K562 (cell line): ENCODE data around the gene COQ3. TPM values are rescaled to one million over a fixed set of nuclear protein-coding genes. Genes with fewer than 3 reads are reported as not detected.

Source experiments
- ATAC-seq: fragments of 200-7000 bp; cut with Tn5 transposase; 3 replicates; pipeline ENCODE4 v1.9.1; 2020; ENCODE audit warnings: moderate library complexity
- BruUV-seq: library from RNA; stranded (reverse); fragments of 400-500 nt; replicated peaks from 2 replicates; lab custom pipeline; 2021; lab: Mats Ljungman, UMichigan
- CTCF ChIA-PET: fragments of 300-600 bp; formaldehyde crosslinking; extraction: SDS; loops from one replicate; lab custom pipeline; 2021; ENCODE audit warnings: low intra/inter-chr PET ratio; lab: Yijun Ruan, JAX
- POLR2A ChIA-PET: fragments of 300-600, 350-650 bp; sonication (Branson Sonifier 250); formaldehyde crosslinking; extraction: SDS; loops from one replicate; lab custom pipeline; 2021; ENCODE audit warnings: antibody characterized with exemption, inconsistent platforms; lab: Yijun Ruan, JAX
- DNase-seq, 4 experiments: peaks; one replicate each; pipeline versions ENCODE4 v3.0.0 to v3.0.0-alpha.2; 2011 to 2018; ENCODE audit warnings: low spot score in 3 of 4, mixed read lengths in 3 of 4; ENCODE audit errors: extremely low read depth in 1 of 4
- FAIRE-seq: peaks from 2 replicates; lab custom pipeline; 2011; peaks lifted over from hg19 to GRCh38; lab: Jason Lieb, UNC
- H2AFZ ChIP-seq: 2 replicates; pipeline ENCODE4 v1.6.0; 2011; ENCODE audit warnings: low read depth, low read length, control low read depth, inconsistent platforms
- H3K27ac ChIP-seq: fragments of 200-600 bp; 3 replicates; pipeline ENCODE4 v1.8.0; 2011; ENCODE audit warnings: low read depth, mild to moderate bottlenecking, control low read depth, inconsistent platforms, low read length, moderate library complexity, mixed read lengths; ENCODE audit errors: extremely low read depth
- H3K27me3 ChIP-seq, 2 experiments: fragments of 300-600 bp in 1 of 2; 2 replicates in 1 of 2; 3 replicates in 1 of 2; pipeline versions ENCODE4 v1.6.0 to v1.8.0; 2011; ENCODE audit warnings: inconsistent platforms in 2 of 2, low read length in 2 of 2, mild to moderate bottlenecking in 1 of 2, mixed read lengths in 1 of 2, moderate library complexity in 1 of 2; ENCODE audit not compliant: control insufficient read depth in 2 of 2, insufficient read depth in 2 of 2
- H3K36me3 ChIP-seq: fragments of 300-600 bp; 3 replicates; pipeline ENCODE4 v1.8.0; 2011; ENCODE audit warnings: mild to moderate bottlenecking, low read length, inconsistent platforms; ENCODE audit not compliant: control insufficient read depth, insufficient read depth
- H3K4me1 ChIP-seq, 2 experiments: fragments of 200-600 bp in 1 of 2; replicated peaks in 1 of 2; 2 replicates in 1 of 2; 3 replicates in 1 of 2; pipeline versions ENCODE4 v1.5.1 to v1.8.0; 2011; ENCODE audit warnings: inconsistent platforms in 2 of 2, low read length in 2 of 2, mild to moderate bottlenecking in 1 of 2, mixed read lengths in 1 of 2, moderate library complexity in 1 of 2; ENCODE audit not compliant: control insufficient read depth in 2 of 2, insufficient read depth in 2 of 2
- H3K4me2 ChIP-seq: 2 replicates; pipeline ENCODE4 v1.6.1; 2011; ENCODE audit warnings: low read length, control low read depth, inconsistent platforms, mixed read lengths; ENCODE audit not compliant: insufficient read depth
- H3K4me3 ChIP-seq: fragments of 200-600 bp; sonication (generic), shearing (Covaris generic); 2 replicates; pipeline ENCODE4 v1.5.1; 2016; ENCODE audit warnings: control low read depth, inconsistent platforms
- H3K79me2 ChIP-seq: fragments of 200-600 bp; 3 replicates; pipeline ENCODE4 v1.8.0; 2011; ENCODE audit warnings: low read length, inconsistent platforms; ENCODE audit not compliant: control insufficient read depth, insufficient read depth
- H3K9ac ChIP-seq, 2 experiments: 2 replicates each; pipeline versions ENCODE4 v1.6.0 to v1.6.1; 2011; ENCODE audit warnings: low read depth in 2 of 2, low read length in 2 of 2, control low read depth in 1 of 2, inconsistent platforms in 1 of 2, mild to moderate bottlenecking in 1 of 2, mixed read lengths in 1 of 2; ENCODE audit not compliant: insufficient read depth in 1 of 2
- H3K9me1 ChIP-seq: one replicate; pipeline ENCODE4 v1.6.0; 2011; ENCODE audit warnings: inconsistent platforms, mild to moderate bottlenecking, low read length, moderate library complexity; ENCODE audit not compliant: control insufficient read depth, insufficient read depth
- H3K9me3 ChIP-seq: replicated peaks from 2 replicates; pipeline ENCODE4 v1.5.1; 2011; ENCODE audit warnings: low read depth, low read length, inconsistent platforms; ENCODE audit not compliant: control insufficient read depth, insufficient read depth
- H4K20me1 ChIP-seq: replicated peaks from 2 replicates; pipeline ENCODE4 v1.6.1; 2011; ENCODE audit warnings: low read length, inconsistent platforms, mixed read lengths; ENCODE audit not compliant: control insufficient read depth, insufficient read depth
- ATF1 ChIP-seq, 2 experiments: fragments of 450-650 bp in 1 of 2; IDR thresholded peaks; 2 replicates each; pipeline ENCODE4 v1.6.1; 2016; ENCODE audit warnings: missing compliant biosample characterization in 1 of 2, missing genetic modification characterization in 1 of 2
- MCM2 ChIP-seq: fragments of 450-650 bp; IDR thresholded peaks from 2 replicates; pipeline ENCODE4 v1.6.1; 2017; ENCODE audit warnings: low read depth, mild to moderate bottlenecking
- MIER1 ChIP-seq: fragments of 450-650 bp; IDR thresholded peaks from 2 replicates; pipeline ENCODE4 v1.6.1; 2016; ENCODE audit warnings: antibody characterized with exemption, mild to moderate bottlenecking, low read depth
- NR2F6 ChIP-seq: fragments of 450-650 bp; formaldehyde crosslinking; IDR thresholded peaks from 2 replicates; pipeline ENCODE4 v1.4.0; 2020; ENCODE audit warnings: mild to moderate bottlenecking
- PML ChIP-seq: IDR thresholded peaks from 2 replicates; pipeline ENCODE4 v1.6.1; 2012; ENCODE audit warnings: low read length, inconsistent platforms
- SMC3 ChIP-seq: conservative IDR thresholded peaks from 2 replicates; pipeline ENCODE4 v1.6.1; 2011; ENCODE audit warnings: low read depth, low read length, improper control_type of control experiment; ENCODE audit not compliant: insufficient read depth
- XRCC3 ChIP-seq: fragments of 450-650 bp; IDR thresholded peaks from 2 replicates; pipeline ENCODE4 v1.6.1; 2017; ENCODE audit warnings: mild to moderate bottlenecking, moderate library complexity
- ZNF174 ChIP-seq: fragments of 250-450 bp; sonication (Bioruptor Pico); IDR thresholded peaks from 2 replicates; pipeline ENCODE4 v1.4.0; 2020; ENCODE audit warnings: mild to moderate bottlenecking
- ZNF274 ChIP-seq: IDR thresholded peaks from 2 replicates; pipeline ENCODE4 v1.6.1; 2011; ENCODE audit warnings: low read depth, mild to moderate bottlenecking, low read length, moderate library complexity, borderline replicate concordance
- ZNF324 ChIP-seq: fragments of 250-450 bp; sonication (Bioruptor Pico); IDR thresholded peaks from 2 replicates; pipeline ENCODE4 v1.4.0; 2020; ENCODE audit warnings: mild to moderate bottlenecking
- WGBS: fragments of 100-300 bp; shearing (Covaris generic); methylation state at CpG from one replicate; pipeline ENCODE4 v1.1.6; 2016; ENCODE audit warnings: low coverage, mixed read lengths; ENCODE audit not compliant: insufficient coverage; ENCODE audit errors: missing lambda C conversion rate; 5-methylcytosine and 5-hydroxymethylcytosine counted together
- in situ Hi-C: fragments of 300-500 bp; cut with MboI; formaldehyde crosslinking; loops from 4 replicates; pipeline ENCODE4 v1.15.0; 2018; ENCODE audit warnings: inconsistent platforms, mixed read lengths
- intact Hi-C: fragments of 100-400 bp; cut with micrococcal nuclease; formaldehyde crosslinking; loops from 2 replicates; pipeline ENCODE4 v1.14.2; 2022
- polyA plus RNA-seq, 8 experiments: library from polyadenylated mRNA; depleted of rRNA in 4 of 8; stranded (reverse) in 5 of 8; unstranded in 3 of 8; fragments of >200 nt; fragmentation: Nextera tagmentation in 2 of 8; fragmentation: Illumina TruSeq in 1 of 8; extraction: Ambion mirVana in 2 of 8; extraction: Trizol in 1 of 8; gene quantifications; 2 replicates each; pipeline versions ENCODE4 v1.2.1 to v1.2.3, GENCODE V29; 2011 to 2014; ENCODE audit warnings: inconsistent platforms in 1 of 8, missing spikeins in 1 of 8
- total RNA-seq, 7 experiments: library from RNA; depleted of rRNA in 6 of 7; stranded (reverse); fragments of >200 nt in 6 of 7; fragmentation: Illumina TruSeq in 2 of 7; extraction: Trizol in 2 of 7; gene quantifications; 2 replicates each; pipeline versions ENCODE4 v1.2.1 to v1.2.3, GENCODE V29; 2011 to 2021; ENCODE audit warnings: low replicate concordance in 1 of 7
- TF ChIP-seq, protein P1 (sequence below): fragments of 250-450 bp; sonication (Bioruptor Pico); IDR thresholded peaks from 2 replicates; pipeline ENCODE4 v1.4.0; 2020; ENCODE audit warnings: borderline replicate concordance
- TF ChIP-seq, protein P2 (sequence below): fragments of 250-450 bp; sonication (Bioruptor Pico); IDR thresholded peaks from 2 replicates; pipeline ENCODE4 v1.8.0; 2022; ENCODE audit warnings: inconsistent platforms, mild to moderate bottlenecking, moderate library complexity, borderline replicate concordance
- TF ChIP-seq, protein P3 (sequence below): fragments of 450-650 bp; IDR thresholded peaks from 2 replicates; pipeline ENCODE4 v1.6.1; 2016; ENCODE audit warnings: low read depth

The COQ3 gene
- total and polyA plus RNA-seq, 9 of the 15 experiments (the other 6 are each of a cell fraction or from before 2014, with no cell fraction given), result 16.9 to 137 (median 33.9) TPM

DNA sequence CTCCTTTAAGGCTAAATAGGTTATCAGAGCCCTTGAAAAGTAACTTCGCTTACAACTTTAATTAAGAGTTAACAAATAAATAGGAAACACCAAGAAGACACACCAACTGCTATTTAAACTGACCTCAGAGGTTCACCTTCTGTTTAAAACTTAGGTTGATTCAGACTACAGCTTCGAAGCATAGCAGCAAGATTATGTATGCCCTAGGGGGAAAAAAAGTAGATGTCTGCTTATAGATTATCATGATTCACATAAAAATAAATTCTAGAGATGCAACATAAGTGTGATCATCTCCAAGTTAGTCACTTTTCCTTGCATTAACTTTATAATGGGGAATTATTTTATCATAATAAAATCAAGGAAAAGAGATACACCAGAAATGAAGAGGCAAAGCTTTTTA is 22.2 kb upstream of the COQ3 start:
- Histone ChIP-seq H3K27ac (no peak overlapping the region), H2AFZ (no peak overlapping the region), H3K36me3 (peaks cover 62% of the 10 kb centered on the region), H4K20me1 (peaks cover 1% of the 10 kb centered on the region; the same call in 1 of the 2 replicates), H3K4me2 (no peak overlapping the region), H3K4me3 (no peak overlapping the region), H3K9ac (no peak overlapping the region), H3K9me3 (no peaks in the 10 kb centered on the region), H3K79me2 (peaks cover 95% of the 10 kb centered on the region), H3K4me1 (0 out of 5 replicates have a peak, but pooled peaks cover 0 to under 1% of the 10 kb centered on the region in 2 experiments), H3K27me3 (no peaks in the 10 kb centered on the region), H3K9me1 (peaks cover 1% of the 10 kb centered on the region)
- ChIA-PET CTCF (no interaction called here), POLR2A (interaction anchor here (0.6 to 2.1 kb wide), 4 partner anchors 10 to 25 kb away, joined by 3 to 6 read pairs (median 4); partner anchors contain the start of gene COQ3)
- in situ Hi-C loops (no loop called here), intact Hi-C loops (no loop called here)
- no peak for ATAC-seq
- no TSS peak for BruUV-seq
- no peak for DNase-seq
- no peak for FAIRE-seq
- 86% methylated on average over 2 of the region's 2 CpGs for WGBS
- TF ChIP-seq, protein P1, sequence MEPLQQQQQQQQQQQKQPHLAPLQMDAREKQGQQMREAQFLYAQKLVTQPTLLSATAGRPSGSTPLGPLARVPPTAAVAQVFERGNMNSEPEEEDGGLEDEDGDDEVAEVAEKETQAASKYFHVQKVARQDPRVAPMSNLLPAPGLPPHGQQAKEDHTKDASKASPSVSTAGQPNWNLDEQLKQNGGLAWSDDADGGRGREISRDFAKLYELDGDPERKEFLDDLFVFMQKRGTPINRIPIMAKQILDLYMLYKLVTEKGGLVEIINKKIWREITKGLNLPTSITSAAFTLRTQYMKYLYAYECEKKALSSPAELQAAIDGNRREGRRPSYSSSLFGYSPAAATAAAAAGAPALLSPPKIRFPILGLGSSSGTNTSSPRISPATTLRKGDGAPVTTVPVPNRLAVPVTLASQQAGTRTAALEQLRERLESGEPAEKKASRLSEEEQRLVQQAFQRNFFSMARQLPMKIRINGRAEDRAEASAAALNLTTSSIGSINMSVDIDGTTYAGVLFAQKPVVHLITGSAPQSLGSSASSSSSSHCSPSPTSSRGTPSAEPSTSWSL (CRISPR knock-in tag), result no peak
- TF ChIP-seq, protein P2, sequence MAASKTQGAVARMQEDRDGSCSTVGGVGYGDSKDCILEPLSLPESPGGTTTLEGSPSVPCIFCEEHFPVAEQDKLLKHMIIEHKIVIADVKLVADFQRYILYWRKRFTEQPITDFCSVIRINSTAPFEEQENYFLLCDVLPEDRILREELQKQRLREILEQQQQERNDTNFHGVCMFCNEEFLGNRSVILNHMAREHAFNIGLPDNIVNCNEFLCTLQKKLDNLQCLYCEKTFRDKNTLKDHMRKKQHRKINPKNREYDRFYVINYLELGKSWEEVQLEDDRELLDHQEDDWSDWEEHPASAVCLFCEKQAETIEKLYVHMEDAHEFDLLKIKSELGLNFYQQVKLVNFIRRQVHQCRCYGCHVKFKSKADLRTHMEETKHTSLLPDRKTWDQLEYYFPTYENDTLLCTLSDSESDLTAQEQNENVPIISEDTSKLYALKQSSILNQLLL (CRISPR knock-in tag), result no peak
- TF ChIP-seq, protein P3, sequence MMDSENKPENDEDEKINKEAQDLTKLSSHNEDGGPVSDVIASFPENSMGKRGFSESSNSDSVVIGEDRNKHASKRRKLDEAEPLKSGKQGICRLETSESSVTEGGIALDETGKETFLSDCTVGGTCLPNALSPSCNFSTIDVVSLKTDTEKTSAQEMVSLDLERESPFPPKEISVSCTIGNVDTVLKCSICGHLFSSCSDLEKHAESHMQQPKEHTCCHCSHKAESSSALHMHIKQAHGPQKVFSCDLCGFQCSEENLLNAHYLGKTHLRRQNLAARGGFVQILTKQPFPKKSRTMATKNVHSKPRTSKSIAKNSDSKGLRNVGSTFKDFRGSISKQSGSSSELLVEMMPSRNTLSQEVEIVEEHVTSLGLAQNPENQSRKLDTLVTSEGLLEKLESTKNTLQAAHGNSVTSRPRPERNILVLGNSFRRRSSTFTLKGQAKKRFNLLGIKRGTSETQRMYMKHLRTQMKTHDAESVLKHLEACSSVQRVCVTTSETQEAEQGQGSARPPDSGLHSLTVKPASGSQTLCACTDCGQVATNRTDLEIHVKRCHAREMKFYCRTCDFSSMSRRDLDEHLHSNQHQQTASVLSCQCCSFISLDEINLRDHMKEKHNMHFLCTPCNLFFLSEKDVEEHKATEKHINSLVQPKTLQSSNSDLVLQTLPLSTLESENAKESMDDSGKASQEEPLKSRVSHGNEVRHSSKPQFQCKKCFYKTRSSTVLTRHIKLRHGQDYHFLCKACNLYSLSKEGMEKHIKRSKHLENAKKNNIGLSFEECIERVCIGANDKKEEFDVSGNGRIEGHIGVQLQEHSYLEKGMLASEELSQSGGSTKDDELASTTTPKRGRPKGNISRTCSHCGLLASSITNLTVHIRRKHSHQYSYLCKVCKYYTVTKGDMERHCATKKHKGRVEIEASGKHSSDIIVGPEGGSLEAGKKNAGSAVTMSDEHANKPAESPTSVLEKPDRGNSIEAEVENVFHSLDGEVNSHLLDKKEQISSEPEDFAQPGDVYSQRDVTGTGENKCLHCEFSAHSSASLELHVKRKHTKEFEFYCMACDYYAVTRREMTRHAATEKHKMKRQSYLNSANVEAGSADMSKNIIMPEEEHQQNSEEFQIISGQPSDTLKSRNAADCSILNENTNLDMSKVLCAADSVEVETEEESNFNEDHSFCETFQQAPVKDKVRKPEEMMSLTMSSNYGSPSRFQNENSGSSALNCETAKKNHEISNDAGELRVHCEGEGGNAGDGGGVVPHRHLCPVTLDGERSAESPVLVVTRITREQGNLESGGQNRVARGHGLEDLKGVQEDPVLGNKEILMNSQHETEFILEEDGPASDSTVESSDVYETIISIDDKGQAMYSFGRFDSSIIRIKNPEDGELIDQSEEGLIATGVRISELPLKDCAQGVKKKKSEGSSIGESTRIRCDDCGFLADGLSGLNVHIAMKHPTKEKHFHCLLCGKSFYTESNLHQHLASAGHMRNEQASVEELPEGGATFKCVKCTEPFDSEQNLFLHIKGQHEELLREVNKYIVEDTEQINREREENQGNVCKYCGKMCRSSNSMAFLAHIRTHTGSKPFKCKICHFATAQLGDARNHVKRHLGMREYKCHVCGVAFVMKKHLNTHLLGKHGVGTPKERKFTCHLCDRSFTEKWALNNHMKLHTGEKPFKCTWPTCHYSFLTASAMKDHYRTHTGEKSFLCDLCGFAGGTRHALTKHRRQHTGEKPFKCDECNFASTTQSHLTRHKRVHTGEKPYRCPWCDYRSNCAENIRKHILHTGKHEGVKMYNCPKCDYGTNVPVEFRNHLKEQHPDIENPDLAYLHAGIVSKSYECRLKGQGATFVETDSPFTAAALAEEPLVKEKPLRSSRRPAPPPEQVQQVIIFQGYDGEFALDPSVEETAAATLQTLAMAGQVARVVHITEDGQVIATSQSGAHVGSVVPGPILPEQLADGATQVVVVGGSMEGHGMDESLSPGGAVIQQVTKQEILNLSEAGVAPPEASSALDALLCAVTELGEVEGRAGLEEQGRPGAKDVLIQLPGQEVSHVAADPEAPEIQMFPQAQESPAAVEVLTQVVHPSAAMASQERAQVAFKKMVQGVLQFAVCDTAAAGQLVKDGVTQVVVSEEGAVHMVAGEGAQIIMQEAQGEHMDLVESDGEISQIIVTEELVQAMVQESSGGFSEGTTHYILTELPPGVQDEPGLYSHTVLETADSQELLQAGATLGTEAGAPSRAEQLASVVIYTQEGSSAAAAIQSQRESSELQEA, result no peak
- TF ChIP-seq ATF1 (CRISPR knock-in tag; IDR thresholded peaks at IDR 0.05) (no peak), ATF1 (tag; IDR thresholded peaks at IDR 0.05) (no peak), ZNF324 (CRISPR knock-in tag) (no peak), ZNF274 (no peak), SMC3 (no peak), MCM2 (no peak), XRCC3 (no peak), PML (no peak), ZNF174 (CRISPR knock-in tag) (no peak), NR2F6 (CRISPR knock-in tag) (no peak), MIER1 (no peak)
